PC-3 (cell line): ENCODE measurements around the gene ADAMTS5.

Experiments used
- CTCF ChIP-seq: fragments of 300-600 bp; sonication (generic); conservative IDR thresholded peaks from 2 replicates; pipeline ENCODE4 v1.5.1; 2017; ENCODE audit warnings: antibody characterized with exemption, low read depth, mild to moderate bottlenecking, low read length
- EZH2 ChIP-seq: fragments of 300-600 bp; sonication (generic); IDR thresholded peaks from one replicate; pipeline ENCODE4 v1.6.1; 2017; ENCODE audit warnings: antibody characterized with exemption, mild to moderate bottlenecking, low read length; ENCODE audit not compliant: unreplicated experiment
- EZH2phosphoT487 ChIP-seq: fragments of 300-600 bp; sonication (generic); IDR thresholded peaks from 2 replicates; pipeline ENCODE4 v1.6.1; 2018; ENCODE audit warnings: mild to moderate bottlenecking, antibody characterized with exemption, low read length, borderline replicate concordance

GRCh38 chr21:26912466-26912865, 54.4 kb downstream of the ADAMTS5 start:
- TF ChIP-seq CTCF (no peak), EZH2phosphoT487 (no peak), EZH2 (no peak)
